GM18507 (cell line): Measurements from ENCODE around the gene ITCH.
"Not testable (repeated sequence)": the region's sequence is repeated elsewhere in the genome, so short reads cannot be mapped to it uniquely, and the experiment has no call there.

ENCODE experiments used
- DNase-seq: peaks from one replicate; pipeline ENCODE4 v3.0.0; 2011; ENCODE audit warnings: low read depth; ENCODE audit not compliant: insufficient read length; ENCODE audit errors: extremely low spot score
- FAIRE-seq: peaks from 2 replicates; lab custom pipeline; 2011; peaks lifted over from hg19 to GRCh38; lab: Jason Lieb, UNC

The ITCH gene

DNA sequence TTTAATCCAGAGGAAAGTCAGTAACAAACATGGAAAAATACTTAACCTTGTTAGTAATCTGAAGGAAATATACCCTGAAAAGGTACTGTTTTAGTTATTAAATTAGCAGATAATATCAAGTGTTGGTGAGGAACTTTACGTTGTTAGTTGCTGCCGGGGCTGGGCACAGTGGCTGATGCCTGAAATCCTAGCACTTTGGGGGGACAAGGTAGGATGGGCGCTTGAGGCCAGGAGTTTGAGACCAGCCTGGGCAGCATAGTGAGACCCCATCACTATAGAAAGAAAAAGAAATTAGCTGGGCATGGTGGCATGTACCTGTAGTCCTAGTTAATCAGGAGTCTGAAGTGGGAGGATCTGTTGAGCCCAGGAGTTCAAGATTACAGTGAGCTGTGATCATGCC is 80.5 kb downstream of the ITCH start:
- no peak for FAIRE-seq
- no peak for DNase-seq

DNA sequence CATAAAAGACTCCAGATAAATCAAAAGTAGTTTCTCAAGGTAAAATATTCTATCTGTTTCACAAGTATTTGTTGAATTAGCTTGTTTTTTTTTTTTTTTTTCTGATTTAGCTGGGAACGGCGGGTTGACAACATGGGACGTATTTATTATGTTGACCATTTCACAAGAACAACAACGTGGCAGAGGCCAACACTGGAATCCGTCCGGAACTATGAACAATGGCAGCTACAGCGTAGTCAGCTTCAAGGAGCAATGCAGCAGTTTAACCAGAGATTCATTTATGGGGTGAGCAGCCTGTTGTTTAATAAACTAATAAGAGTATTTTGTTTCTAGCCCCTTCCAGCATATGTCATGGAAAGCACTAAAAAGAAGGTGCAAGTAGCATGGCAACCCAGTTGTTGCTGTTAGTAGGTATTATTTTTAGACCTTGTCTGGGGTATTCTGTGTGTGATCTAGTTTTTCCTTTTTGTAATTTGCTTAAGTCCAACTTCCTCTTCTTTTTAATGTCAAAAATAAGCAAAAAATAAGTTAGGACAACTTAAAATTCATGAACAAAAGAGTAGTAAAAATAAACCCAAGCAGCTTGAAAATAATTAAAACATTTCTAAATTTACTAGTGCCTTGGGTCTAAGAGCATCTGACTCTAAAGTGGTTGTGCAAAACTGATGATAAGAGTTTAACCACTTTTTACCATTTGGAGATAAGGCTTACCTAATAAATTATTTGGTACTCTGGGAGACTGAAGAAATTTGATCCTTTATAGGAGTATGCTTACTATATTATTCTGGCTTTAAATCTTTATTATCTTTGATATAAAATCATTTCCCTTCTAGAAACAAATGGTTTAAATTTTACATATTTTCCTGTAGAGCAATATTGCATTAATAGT is 82.3 kb downstream of the ITCH start:
- DNase-seq (no peak), FAIRE-seq (no peak)

DNA sequence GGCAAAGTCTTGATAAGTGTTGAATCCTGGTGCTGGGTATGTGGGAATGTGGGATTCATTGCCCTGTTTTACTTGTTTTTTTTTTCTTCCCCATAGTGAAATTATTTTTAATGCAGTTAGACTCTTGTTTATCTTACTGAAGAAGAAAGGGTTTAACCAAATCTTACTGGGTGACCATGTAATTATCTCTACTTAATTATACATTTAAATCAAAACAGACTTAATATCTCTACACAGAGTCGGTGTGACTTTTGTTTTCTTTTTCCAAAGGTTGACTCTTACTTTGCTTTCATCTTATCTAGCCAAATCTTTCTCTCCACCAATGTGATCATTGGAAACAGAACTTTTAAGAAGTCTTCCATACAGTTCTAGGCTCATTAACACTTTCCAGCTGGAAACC is 85.4 kb downstream of the ITCH start:
- FAIRE-seq: no peak
- DNase-seq: no peak

DNA sequence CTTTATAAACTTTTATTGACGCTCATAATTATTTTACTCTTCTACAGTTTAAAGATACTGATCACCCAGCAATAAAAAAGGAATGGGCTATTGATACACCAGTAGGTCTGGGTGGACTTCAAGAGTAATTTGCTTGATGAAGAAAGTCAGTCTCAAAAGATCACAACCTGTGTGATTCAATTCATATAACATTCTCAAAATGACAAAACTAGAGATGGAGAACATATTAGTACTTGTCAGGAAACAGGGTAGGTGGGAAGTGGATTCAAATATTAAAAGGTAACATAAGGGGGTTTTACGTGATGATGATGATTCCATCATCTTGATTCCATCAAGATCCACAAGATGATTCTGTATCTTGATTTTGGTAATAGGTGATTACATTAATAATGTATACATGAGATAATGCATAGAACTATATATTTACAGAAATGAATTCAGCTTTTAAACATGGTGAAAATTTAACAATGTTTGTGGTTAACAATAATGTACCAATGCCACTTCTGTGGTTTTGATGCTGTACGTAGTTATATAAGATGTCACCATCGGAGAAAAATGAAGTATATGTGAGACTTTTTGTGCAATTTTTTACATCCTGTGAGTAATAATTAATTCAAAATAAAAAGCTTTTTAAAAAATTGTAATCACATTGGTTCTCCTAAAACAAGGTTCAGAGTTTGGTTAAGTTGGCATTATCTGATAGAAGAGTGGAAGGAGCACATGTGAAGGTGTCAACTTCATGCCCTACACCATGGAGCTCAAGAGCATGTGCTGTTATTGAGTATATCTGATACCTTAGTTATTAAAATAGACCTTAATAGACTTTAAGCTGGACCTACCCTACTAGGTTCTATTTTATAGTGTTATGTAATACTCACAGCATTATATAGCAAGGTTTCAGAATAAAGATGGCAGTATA is 86.9 kb downstream of the ITCH start:
- DNase-seq (no peak), FAIRE-seq (no peak)

DNA sequence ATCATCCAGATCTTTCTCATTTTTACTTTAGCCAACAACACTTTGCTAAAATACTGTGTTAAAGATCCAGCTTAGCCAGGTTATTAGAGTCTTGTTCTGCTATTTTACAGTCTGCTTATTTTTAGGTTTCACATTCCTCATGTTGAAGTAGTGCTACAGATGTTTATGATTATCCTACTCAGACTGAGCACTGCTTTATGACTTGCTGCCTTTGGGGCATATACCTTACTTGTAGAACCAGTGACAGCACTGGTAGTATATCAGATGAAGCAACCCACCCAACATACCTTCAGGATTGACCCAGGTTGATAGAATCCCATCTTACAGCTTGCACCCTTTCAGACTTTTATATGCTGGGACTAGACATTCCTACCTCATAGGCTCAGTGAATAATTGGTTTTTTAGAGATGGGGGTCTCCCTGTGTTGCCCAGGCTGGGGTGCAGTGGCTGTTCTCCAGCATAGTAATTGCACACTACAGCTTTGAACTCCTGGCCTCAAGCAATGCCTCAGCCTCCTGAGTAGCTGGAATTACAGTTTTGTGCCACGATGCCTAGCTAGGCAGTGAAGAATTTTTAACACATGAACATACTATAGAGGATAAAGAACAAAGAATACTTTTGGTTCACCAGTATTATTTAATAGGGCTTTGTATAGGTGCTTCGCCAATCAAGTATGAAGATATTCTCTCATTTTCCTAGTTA is 89.4 kb downstream of the ITCH start:
- DNase-seq (no peak), FAIRE-seq (no peak)

DNA sequence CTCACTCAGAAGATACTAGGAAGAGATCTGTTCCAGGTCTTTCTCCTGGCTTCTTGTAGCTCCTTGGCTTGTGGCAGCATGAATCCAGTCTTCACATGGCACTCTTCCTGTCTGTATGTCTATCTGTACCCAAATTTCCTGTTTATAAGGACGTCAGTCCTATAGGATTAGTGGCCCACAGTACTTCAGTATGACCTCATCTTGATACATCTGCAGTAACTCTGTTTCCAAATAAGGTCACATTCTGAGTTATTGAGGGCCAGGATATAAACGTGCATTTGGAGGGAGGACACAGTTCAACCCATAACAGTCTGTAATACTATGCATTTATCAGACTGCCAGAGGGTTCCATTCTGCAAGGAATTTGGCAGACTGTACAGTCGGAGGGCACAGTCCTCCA is 95.6 kb downstream of the ITCH start:
- FAIRE-seq (no peak), DNase-seq (no peak)

DNA sequence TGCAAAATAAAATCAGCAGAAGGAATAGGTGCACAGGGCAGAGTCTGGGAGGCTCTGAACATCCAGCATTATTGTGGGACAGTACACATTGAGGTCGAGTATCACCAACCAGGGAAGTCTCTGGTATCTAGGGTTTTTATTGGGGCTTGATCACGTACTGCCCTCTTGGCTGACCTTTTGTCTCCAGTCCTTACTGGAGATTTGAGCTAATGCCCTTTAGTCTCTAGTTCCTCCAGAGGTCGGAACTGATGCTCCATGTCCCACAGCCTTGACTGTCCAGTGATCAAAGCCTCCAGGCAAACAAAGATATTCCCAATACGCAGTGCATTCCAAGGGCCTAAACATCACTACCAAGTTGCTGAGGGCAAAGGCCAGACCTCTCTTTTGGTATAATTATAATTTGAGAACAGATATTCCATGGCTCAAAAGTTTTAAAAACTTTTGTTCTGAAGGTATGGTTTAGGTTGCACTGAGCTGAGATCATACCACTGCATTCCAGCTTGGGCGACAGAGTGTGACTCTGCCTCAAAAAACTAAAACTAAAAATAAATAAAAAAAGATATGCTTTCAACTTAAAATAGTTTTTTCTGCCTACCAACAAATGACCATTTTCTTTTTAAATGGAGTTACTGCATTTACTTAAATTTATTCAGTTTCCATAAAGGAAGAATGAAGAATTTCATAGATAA is 96.3 kb downstream of the ITCH start:
- FAIRE-seq: no peak
- no peak for DNase-seq

DNA sequence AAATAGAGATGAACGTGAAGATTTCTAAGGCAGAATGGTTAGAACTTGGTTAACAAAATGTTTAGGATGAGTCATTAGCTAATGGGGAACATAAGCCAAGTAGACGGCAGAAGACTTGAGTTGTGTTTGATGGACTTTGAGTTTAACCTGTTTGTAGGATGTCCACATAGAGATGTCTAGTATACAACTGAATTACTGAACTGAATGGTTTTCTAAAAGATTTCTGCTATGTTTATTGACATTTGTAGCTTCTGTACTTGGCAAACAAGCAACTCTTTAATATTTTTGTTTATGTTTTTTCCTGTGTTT is 98.7 kb downstream of the ITCH start:
- DNase-seq (no peak), FAIRE-seq (no peak)

DNA sequence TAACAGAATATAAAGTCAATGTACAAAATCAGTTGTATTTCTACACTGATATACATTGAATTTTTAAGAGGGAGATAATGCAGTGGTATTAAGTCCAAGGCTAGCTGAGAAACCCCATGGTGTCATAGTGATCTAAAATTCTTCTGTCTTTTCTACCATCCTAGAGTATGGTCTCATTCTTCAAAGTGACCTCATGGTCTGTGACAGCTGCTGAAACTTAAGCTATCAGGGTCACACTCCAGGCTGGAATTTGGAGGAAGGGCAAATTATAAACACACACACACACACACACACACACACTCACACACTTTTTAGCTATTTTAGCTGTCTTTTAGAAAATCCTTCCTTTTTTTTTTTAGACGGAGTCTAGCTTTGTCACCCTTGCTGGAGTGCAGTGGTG is 105.9 kb downstream of the ITCH start:
- DNase-seq: no peak
- FAIRE-seq: no peak

DNA sequence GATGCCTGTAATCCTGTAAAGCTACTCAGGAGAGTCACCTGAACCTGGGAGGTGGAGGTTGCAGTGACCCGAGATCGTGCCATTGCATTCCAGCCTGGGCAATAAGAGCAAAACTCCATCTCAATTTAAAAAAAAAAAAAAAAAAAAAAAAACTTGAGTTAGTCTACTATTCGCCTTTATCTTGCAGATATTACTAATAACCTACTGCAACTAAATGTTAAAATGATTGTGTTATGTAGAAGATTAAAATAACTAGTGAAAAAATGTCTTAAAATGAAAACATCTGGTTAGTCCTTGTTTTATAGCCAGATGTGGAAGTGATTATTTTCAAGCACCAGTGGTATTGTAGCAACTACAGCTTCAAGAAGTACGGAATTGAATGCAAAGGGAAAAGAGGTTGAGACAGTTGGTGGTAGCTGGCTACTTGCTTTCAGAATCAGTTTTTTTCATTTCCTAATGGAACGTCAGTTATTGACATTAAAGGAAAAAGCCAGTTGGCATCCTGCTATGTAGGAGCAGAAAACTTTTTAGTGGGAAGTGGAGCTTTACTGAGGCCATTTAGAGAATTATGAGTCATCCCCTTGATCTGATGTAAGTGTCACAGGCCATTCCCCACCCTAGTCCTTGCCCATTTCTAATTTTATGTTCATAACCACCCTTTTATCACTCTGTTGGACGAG is 109.3 kb downstream of the ITCH start:
- DNase-seq (no peak), FAIRE-seq (no peak)

DNA sequence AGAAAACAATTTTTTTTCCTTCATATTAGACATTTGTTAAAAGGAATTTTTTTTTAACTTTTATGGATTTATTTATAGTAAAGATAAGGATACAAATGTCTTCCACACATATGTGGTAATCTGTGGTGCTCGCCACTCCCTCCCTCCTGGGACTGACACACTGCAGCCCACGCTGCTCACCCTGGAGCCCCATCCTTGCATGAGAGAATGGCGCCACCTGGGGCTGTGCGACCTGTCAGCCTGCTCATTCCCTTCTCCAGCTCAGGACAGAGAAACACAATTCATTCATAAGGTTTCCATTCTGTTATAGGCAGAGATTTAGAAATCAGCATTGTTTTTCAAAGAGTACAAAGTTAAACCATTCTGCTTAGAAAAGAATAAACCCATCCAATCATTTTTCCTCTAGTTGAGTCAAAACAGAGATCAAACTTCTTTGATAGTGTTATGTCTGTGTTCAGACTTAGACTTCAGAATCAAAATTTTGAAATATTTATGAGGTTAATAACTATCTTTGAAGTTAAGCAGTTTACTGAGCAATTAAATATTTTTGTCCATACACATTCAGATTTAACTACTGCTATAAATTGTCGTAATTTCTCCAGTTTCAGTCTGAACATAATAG is 110.3 kb downstream of the ITCH start:
- FAIRE-seq (peak; percentile 84), DNase-seq (no peak)

DNA sequence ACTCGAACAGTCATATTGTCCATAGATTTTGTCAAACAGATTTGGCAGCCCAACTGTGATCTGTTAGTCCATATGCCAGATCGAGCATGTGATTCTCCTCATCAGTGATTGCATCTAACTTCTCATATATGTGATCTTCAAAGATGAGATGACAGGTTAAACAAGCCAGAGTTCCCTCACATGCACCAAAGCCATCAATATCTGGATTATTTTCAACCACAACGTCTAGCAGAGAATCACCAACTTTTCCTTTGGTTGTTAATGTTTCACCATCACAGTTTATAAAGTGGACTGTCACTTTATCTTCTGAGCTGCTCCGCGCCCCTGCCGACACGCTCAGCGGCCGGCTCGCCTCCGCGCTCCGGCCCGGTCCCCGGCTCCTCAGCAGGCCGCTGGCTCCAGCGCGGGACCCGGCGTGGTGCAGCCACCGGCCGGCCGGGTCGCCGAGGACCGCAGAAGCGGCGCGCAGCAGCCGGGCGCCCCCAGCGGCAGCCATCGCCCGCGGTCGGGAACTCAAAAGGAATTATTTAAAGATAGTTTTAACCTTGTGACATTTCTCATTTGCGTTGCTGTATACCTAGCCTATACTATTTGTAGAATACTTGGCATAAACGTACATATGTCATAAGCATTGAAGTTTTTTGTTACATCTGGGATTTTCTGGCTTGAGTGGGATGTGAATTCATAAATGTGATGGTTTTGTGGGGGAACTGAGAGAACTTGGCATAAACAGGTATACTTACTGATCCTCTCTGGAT is 113.1 kb downstream of the ITCH start:
- DNase-seq (no peak), FAIRE-seq (peak; percentile 67)

DNA sequence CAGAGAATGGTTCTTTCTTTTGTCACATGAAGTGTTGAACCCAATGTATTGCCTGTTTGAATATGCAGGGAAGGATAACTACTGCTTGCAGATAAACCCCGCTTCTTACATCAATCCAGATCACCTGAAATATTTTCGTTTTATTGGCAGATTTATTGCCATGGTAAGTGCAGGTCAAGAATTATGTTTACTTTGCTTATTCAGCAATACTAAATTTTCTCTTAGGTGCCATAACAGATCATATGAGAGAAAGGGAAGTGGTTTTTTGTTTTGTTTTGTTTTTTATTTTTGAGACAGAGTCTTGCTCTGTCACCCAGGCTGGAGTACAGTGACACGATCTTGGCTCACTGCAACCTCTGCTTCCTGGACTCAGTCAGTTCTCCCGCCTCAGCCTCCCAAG is 116.6 kb downstream of the ITCH start:
- DNase-seq: no peak
- FAIRE-seq: no peak

DNA sequence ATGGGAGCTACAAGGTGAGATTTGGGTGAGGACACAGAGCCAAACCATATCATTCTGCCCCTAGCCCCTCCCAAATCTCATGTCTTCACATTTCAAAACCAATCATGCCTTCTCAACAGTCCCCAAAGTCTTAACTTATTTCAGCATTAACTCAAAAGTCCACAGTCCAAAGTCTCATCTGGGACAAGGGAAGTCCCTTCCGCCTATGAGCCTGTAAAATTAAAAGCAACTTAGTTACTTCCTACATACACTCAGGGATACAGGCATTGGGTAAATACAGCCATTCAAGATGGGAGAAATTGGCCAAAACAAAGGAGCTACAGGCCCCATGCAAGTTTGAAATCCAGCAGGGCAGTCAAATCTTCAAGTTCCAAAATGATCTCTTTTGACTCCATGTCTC is 119.1 kb downstream of the ITCH start:
- not testable (repeated sequence) for DNase-seq, FAIRE-seq

DNA sequence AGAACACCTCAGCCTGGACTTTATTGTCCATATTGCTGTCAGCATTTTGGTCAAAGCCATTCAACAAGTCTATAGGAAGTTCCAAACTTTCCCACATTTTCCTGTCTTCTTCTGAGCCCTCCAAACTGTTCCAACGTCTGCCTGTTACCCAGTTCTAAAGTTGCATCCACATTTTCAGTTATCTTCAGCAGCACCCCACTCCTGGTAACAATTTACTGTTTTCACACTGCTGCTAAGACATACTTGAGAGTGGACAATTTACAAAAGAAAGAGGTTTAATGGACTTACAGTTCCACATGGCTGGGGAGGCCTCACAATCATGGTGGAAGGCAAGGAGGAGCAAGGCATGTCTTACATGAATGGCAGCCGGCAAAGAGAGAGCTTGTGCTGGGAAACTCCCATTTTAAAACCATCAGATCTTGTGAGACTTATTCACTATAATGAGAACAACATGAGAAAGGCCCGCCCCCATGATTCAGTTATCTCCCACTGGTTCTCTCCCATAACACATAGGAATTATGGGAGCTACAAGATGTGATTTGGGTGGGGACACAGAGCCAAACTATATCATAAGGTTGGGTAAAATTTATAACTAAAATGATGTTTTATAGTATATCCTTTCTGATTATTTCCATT is 120.6 kb downstream of the ITCH start:
- FAIRE-seq, DNase-seq: not testable (repeated sequence)

DNA sequence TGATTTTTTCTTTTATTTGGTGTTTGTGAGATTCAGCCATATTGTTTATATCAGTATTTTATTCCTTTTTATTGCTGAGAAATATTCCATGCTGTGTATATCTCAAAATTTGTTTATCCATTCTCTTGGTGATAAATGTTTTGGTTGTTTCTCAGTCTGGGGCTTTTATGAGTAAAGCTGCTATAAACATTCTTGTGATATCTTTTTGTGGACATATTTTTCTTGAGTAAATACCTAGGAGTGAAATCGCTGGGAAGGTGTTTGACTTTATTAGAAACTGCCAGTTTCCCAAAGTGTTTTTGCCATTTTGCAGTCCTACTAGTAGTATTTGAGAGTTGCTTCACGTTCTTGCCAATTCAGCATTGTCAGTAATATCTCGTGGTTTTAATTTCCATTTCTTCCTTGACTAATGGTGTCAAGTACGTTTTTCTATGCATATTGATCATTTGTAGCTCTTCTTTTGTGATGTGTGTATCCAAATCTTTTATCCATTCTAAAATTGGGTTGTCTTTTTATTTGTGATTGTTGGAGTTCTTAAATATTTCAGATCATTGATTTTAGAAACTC is 122.1 kb downstream of the ITCH start:
- FAIRE-seq: no peak
- no peak for DNase-seq

DNA sequence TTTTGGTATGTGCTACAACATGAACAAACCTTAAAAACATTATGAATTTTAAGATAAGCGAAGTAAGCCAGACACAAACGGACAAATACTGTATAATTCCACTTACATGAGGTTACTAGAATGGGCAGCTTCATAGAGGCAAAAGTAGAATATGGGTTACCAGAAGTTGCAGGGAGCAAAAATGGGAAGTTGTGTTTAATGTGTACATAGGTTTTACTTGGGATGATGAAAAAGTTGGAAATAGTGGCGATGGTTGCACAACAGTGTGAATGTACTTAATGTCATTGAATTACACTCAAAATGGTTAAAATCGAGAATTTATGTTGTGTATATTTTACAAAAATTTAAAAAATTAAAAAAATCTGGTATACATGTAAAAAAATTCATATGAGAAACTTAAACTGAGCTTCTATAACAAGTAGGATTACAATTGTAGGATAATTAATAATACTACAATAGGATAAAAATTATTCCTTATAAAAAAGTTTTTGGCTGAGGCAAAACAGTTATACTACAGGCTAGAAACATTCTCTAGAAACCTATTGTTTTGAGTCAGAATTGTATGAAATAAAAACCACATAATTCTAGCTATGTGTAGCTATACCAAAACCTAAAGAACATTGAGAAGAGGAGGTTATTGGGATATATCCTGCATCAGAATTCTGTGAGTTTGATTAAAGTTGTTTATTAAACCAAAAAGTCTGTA is 128.3 kb downstream of the ITCH start:
- FAIRE-seq: no peak

More for the DNA sequence above, 128.3 kb downstream of the ITCH start:
- DNase-seq: no peak
